ENCODE data around the gene ZNF541. TPM values are rescaled to one million over a fixed set of nuclear protein-coding genes. Genes with fewer than 3 reads are reported as not detected.

Gene ZNF541
- total RNA-seq, 1 donor from 2014 or later: not detected

DNA sequence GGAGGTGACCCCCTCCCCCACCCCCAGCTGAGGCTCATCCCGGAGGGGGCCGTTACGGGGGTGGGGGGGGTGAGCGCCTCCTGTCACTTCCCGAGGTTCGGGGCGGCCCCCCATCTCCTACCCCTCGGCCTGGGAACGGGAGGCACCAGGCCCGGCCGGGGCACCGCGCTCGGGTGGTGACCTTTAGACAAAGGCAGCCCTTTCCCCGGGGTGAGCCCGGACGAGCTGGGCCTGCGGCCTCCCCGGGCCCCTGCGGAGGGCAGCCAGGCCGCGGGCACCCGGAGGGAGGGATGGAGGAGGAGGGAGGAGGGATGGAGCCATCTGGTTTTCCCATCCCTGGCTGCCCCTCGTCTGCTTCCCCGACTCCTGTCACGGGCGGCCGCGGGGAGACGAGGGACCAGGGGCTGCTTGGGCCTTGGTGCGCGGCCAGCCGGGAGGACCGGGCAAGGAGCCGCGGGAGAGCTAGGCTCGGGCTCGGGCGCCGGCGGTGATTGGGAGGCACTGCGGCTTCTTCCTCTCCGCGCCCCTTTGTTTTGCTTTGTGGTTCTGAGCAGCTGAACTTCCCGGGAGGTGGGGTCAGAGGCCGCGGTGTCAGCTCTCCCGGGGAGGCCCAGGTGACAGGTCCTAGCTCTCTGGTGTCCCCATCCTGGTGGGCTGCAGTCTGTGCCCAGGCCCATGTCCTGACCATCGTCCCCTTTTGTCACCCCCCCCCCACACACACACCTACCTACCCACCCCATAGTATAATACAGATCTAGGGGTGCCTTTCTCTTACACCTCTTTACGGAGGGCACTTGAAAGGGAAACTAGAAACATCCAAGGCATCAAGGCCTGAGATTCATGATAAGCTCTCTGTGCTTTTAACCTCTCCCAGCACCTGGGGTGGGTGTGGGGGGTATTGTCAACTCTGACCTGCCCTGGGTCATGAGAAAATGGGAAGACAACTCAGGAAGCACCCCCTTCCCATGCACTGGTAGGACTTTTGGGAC is 37.3 kb upstream of the ZNF541 start:
- H3K9me3 Mint-ChIP-seq (ENCODE audit: unreplicated experiment): no peaks in the 10 kb centered on the region
- peaks cover 3% of the 10 kb centered on the region for H3K36me3 Mint-ChIP-seq (ENCODE audit: low read depth, unreplicated experiment)
- peaks cover 37% of the 10 kb centered on the region for H3K4me1 Mint-ChIP-seq (ENCODE audit: unreplicated experiment)
- TF ChIP-seq, protein P1, sequence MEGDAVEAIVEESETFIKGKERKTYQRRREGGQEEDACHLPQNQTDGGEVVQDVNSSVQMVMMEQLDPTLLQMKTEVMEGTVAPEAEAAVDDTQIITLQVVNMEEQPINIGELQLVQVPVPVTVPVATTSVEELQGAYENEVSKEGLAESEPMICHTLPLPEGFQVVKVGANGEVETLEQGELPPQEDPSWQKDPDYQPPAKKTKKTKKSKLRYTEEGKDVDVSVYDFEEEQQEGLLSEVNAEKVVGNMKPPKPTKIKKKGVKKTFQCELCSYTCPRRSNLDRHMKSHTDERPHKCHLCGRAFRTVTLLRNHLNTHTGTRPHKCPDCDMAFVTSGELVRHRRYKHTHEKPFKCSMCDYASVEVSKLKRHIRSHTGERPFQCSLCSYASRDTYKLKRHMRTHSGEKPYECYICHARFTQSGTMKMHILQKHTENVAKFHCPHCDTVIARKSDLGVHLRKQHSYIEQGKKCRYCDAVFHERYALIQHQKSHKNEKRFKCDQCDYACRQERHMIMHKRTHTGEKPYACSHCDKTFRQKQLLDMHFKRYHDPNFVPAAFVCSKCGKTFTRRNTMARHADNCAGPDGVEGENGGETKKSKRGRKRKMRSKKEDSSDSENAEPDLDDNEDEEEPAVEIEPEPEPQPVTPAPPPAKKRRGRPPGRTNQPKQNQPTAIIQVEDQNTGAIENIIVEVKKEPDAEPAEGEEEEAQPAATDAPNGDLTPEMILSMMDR (IDR thresholded peaks at IDR 0.05; ENCODE audit: unreplicated experiment): no peak
- H3K27ac Mint-ChIP-seq (ENCODE audit: unreplicated experiment): peak overlapping the region; percentile 87
- DNase-seq (ENCODE audit: low spot score): peak; percentile 56
- peak overlapping the region; percentile 84 for H3K4me3 Mint-ChIP-seq (ENCODE audit: unreplicated experiment)
- H3K27me3 Mint-ChIP-seq (ENCODE audit: unreplicated experiment): peaks cover 17% of the 10 kb centered on the region

- TF ChIP-seq, protein P1 (IDR thresholded peaks at IDR 0.05; ENCODE audit: unreplicated experiment): no peak
- Mint-ChIP-seq H3K9me3 (ENCODE audit: unreplicated experiment) (no peaks in the 10 kb centered on the region), H3K36me3 (ENCODE audit: low read depth, unreplicated experiment) (no peaks in the 10 kb centered on the region), H3K4me1 (ENCODE audit: unreplicated experiment) (peaks cover 34% of the 10 kb centered on the region), H3K27me3 (ENCODE audit: unreplicated experiment) (peaks cover 17% of the 10 kb centered on the region), H3K4me3 (ENCODE audit: unreplicated experiment) (peak within 1 kb of the TSS; percentile 96), H3K27ac (ENCODE audit: unreplicated experiment) (peak within 1 kb of the TSS; percentile 92)
- peak; percentile 87 for DNase-seq (ENCODE audit: low spot score)
These were observed 36.3 kb upstream of the ZNF541 start, which contains the start of gene BICRA for GRCh38 chr19:47608969-47609905. BICRA (plus strand) TSS chr19:47609134; CDS start chr19:47673575, 64,441 bp downstream.

GRCh38 chr19:47608074-47608918 is 35.3 kb upstream of the ZNF541 start:
- peaks cover 25% of the 10 kb centered on the region for H3K4me1 Mint-ChIP-seq (ENCODE audit: unreplicated experiment)
- H3K36me3 Mint-ChIP-seq (ENCODE audit: low read depth, unreplicated experiment): peaks cover 3% of the 10 kb centered on the region
- DNase-seq (ENCODE audit: low spot score): peak; percentile 99
- TF ChIP-seq, protein P1 (IDR thresholded peaks at IDR 0.05; ENCODE audit: unreplicated experiment): no peak
- H3K4me3 Mint-ChIP-seq (ENCODE audit: unreplicated experiment): peak overlapping the region; percentile 95
- H3K9me3 Mint-ChIP-seq (ENCODE audit: unreplicated experiment): no peaks in the 10 kb centered on the region
- H3K27ac Mint-ChIP-seq (ENCODE audit: unreplicated experiment): peak overlapping the region; percentile 91
- peaks cover 12% of the 10 kb centered on the region for H3K27me3 Mint-ChIP-seq (ENCODE audit: unreplicated experiment)

DNA sequence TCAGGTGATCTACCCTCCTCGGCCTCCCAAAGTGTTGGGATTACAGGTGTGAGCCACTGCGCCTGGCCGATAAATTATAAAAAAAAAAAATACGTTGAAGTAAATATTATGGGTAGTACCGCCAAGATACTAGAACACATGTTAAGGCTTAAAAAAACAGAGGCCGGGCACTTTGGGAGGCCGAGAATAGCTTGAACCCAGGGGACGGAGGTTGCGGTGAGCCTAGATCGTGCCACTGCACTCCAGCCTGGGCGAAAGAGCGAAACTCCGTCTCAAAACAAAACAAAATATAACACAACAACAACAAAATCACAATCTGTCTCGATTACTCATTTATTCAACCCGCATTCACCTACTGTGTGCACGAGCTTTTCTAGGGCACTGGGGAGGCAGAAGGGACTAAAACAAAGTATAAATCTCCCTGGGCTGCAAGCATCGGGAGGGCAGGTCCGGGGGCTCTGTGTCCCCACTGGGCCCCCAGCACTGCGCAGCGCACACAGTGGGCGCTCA is 34.7 kb upstream of the ZNF541 start:
- Mint-ChIP-seq H3K4me3 (ENCODE audit: unreplicated experiment) (peak overlapping the region; percentile 95), H3K36me3 (ENCODE audit: low read depth, unreplicated experiment) (peaks cover 3% of the 10 kb centered on the region)

More for the DNA sequence above, 34.7 kb upstream of the ZNF541 start:
- peak overlapping the region; percentile 91 for H3K27ac Mint-ChIP-seq (ENCODE audit: unreplicated experiment)
- peaks cover 21% of the 10 kb centered on the region for H3K4me1 Mint-ChIP-seq (ENCODE audit: unreplicated experiment)
- TF ChIP-seq, protein P1 (IDR thresholded peaks at IDR 0.05; ENCODE audit: unreplicated experiment): no peak
- H3K9me3 Mint-ChIP-seq (ENCODE audit: unreplicated experiment): no peaks in the 10 kb centered on the region
- DNase-seq (ENCODE audit: low spot score): no peak
- H3K27me3 Mint-ChIP-seq (ENCODE audit: unreplicated experiment): peaks cover 12% of the 10 kb centered on the region
